Stromal cell of bone marrow (primary cell): ENCODE measurements around the gene NGRN.
A peak's percentile ranks its signal among the peaks of the same experiment; 100 is the strongest.
"Not testable (repeated sequence)": the region's sequence is repeated elsewhere in the genome, so short reads cannot be mapped to it uniquely, and the experiment has no call there.

Experiments used
- DNase-seq: peaks from one replicate; pipeline ENCODE4 v3.0.0-alpha.2; 2012; ENCODE audit warnings: low read depth

Gene NGRN

GRCh38 chr15:90281637-90282036 lies 16.2 kb downstream of the NGRN start:
- DNase-seq, result not testable (repeated sequence)

GRCh38 chr15:90286678-90287077 lies 21.2 kb downstream of the NGRN start:
- no peak for DNase-seq

- no peak for DNase-seq
These were observed 21.6 kb downstream of the NGRN start for GRCh38 chr15:90287101-90287500.

GRCh38 chr15:90287946-90288345 lies 22.5 kb downstream of the NGRN start:
- no peak for DNase-seq

- no peak for DNase-seq
These were observed 26.3 kb downstream of the NGRN start for GRCh38 chr15:90291679-90292356.

GRCh38 chr15:90293040-90293810 lies 27.8 kb downstream of the NGRN start:
- not testable (repeated sequence) for DNase-seq

- no peak for DNase-seq
These were observed 28.7 kb downstream of the NGRN start for GRCh38 chr15:90294159-90294558.

GRCh38 chr15:90294601-90295269 lies 29.3 kb downstream of the NGRN start:
- DNase-seq, result no peak

GRCh38 chr15:90295270-90295648 lies 29.8 kb downstream of the NGRN start:
- no peak for DNase-seq

- DNase-seq, result not testable (repeated sequence)
These were observed 30.9 kb downstream of the NGRN start for GRCh38 chr15:90296316-90296884.

- no peak for DNase-seq
These were observed 31.5 kb downstream of the NGRN start for GRCh38 chr15:90297021-90297420.

- no peak for DNase-seq
These were observed 35.1 kb downstream of the NGRN start for GRCh38 chr15:90300541-90300940.

- DNase-seq, result no peak
These were observed 35.7 kb downstream of the NGRN start for GRCh38 chr15:90300988-90301706.

- no peak for DNase-seq
These were observed 36.3 kb downstream of the NGRN start for GRCh38 chr15:90301707-90302300.

- not testable (repeated sequence) for DNase-seq
These were observed 39.9 kb downstream of the NGRN start for GRCh38 chr15:90305355-90305754.

GRCh38 chr15:90305932-90306331 lies 40.5 kb downstream of the NGRN start:
- DNase-seq, result no peak

- no peak for DNase-seq
These were observed 41.1 kb downstream of the NGRN start for GRCh38 chr15:90306560-90306959.

GRCh38 chr15:90307661-90308060 lies 42.2 kb downstream of the NGRN start:
- no peak for DNase-seq

- no peak for DNase-seq
These were observed 43.5 kb downstream of the NGRN start for GRCh38 chr15:90309020-90309419.

- DNase-seq, result peak; percentile 86
These were observed 50.0 kb downstream of the NGRN start for GRCh38 chr15:90315278-90315982.

GRCh38 chr15:90316139-90316538 lies 50.7 kb downstream of the NGRN start:
- no peak for DNase-seq
